Superior temporal gyrus (tissue), 1 donor: Measurements from ENCODE around the gene CNTN5.
"Not testable (repeated sequence)": the region's sequence is repeated elsewhere in the genome, so short reads cannot be mapped to it uniquely, and the experiment has no call there.

ENCODE experiments used
- DNase-seq: peaks from one replicate; pipeline ENCODE4 v3.0.0-alpha.2; 2016; ENCODE audit errors: extremely low spot score

Gene CNTN5

DNA sequence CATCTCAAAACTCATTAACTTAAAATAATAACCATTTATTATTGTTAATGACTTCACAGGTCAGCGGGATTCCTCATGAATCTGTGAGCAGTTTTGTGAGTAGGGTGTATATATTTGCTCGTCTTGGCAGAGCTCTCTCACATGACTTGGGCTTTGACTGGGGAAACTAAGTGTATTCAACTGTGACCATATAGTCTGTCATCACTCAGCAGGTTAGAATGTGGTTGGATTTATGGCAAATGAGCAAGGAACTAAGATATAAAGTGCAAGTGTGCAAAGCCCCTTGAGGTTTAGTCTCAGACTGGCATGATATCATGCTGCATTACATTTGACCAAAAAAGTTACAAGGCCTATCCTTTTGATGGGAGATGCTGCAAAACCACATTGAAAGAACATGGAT lies 254.8 kb downstream of the CNTN5 start:
- no peak for DNase-seq

DNA sequence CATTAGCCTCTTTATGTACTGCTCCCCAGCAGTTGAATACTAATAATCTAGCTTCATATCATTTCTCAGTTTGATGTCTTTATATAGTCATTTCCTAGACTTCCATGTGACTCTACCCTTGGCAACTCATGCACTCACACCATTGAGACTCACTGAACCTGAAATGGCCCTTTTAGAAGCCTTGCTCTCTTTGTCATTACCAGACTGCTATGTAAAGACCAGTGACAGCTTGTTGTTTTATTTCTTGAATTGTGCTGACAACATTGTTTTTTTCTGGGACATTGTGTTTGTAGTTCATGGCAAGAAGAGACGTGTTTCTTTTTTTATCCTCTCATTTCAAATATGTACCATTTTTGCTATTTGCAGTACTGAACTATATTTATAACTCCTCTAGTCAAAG lies 256.5 kb downstream of the CNTN5 start:
- DNase-seq, result no peak

DNA sequence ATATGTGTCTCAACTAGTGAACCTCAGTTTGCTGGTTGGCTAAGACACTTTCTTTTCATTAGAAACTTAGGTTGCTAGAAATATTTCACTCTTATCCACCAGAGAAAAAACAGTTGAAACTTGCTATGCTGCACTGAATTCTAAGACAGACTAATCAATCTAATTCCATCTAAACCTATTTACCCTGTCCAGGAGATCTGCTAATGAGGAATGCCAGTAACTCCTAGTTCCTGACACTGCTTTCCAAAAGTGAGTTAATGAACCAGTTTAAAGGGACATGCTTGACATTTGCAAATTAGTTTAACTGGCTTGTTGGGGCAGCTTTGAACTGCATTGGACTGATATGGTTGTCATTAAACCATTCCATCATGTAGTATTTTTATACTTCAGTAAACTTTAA lies 258.5 kb downstream of the CNTN5 start:
- no peak for DNase-seq

DNA sequence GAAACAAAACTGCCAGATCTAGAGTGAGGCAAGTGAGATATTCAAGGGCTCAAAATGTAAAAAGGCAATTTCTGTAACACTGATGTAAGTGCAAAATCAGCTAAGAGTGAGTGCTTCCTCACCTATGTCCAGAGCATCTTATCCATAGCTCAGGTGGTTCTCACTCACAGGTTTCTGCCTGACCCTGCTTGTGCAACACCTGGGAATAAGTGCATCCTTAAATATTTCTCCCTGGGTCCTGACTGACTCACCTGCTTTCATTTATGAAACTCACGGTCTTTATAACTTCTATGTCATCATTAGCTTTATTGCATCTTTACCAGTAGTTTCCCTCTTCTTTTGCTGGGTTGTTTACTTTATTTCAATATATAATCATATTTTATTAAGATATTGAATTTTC lies 260.6 kb downstream of the CNTN5 start:
- DNase-seq, result no peak

DNA sequence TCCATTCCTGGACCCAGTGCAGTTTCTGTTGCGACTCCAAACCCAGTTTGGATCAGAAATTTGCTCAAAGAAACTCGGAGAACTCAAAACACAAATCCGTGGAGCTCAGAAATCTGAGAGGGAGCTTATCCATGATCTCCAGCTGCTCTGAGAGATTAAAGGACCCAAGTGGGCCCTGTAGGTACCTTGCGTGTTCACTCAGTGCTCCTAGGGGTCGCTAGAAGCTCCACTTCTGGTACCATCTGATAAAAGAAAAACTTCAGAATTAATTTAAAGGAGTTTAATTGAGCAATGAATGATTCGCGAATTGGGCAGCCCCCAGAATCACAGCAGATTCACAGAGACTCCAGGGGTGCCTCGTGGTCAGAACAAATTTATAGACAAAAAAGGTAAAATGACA lies 277.2 kb downstream of the CNTN5 start:
- not testable (repeated sequence) for DNase-seq

DNA sequence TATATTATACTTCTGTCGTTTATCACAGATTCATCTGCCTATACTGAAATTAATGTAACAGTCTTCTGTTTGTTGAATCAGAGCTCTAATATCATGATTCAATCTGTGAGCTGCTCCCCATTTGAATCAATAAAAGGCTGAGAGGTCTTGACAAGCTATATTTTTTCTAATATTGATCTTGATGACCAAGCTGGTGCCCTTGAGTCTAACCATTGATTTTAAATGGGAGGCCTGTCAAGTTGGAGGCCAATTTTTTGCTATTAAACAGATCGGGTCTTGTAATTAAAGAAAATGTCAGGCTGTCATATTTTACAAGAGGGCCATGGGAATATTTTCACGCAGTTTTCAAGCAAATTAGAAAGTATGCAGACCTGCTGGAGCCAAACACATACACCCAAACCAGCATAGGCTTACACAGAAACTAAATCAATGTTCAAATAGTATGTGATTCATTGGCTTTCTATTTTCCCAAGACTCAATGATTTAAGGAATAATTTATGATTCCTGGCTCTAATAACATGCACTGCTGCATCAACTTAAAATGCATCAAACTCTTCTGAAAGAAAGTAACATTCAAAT lies 286.9 kb downstream of the CNTN5 start:
- DNase-seq, result no peak

DNA sequence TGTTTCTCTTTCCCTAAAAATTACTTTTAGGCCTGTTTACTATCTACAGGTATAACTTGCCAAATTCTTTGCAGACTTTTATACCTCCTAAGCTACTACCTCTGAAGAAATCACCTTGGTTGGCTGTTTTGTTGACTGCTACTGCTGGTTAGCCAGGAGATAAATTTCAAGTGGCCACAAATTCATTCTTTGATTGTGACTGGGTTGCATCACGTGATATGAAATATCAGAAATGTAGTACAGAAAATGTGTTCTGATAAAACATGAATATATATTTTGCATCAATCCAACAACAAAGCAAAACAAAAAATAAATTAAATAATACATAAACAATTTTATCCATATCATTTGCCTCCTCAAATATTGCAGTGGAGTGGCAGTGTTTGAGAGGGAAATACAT lies 291.1 kb downstream of the CNTN5 start:
- no peak for DNase-seq

DNA sequence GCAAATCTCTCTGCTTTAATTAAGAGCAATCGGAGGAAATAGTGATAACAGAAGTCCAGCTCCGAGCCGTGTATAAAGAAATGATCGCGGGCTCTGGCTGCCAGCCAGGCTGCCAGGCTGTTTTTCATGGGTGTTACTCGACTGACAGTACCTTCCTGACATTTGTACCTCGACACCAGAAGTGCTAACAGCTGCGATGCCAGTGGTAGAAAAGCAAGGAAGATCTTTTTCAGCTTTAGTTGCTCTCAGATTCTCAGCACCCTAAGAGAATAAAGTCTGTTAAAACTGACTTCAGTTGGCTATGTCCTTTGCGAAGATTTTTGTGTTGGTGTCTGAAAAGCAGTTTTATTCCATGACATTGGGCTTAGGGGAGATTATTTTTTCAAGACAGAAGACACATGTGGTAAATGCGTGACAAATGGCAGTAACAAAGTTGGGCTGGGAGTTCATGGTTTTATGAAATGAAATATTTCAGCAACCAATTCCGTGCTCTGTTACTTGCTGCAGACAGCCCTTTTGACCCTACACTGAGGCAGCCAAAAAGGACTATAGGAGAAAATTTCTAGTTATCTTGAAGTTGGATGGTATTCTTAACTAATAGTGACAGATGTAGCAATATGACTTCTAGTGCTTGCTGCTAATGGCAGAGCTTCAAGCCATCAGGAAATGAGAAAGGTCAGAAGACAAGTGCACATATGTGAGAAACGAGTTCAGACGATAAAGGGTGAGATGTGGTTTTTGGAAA lies 296.2 kb downstream of the CNTN5 start:
- no peak for DNase-seq

DNA sequence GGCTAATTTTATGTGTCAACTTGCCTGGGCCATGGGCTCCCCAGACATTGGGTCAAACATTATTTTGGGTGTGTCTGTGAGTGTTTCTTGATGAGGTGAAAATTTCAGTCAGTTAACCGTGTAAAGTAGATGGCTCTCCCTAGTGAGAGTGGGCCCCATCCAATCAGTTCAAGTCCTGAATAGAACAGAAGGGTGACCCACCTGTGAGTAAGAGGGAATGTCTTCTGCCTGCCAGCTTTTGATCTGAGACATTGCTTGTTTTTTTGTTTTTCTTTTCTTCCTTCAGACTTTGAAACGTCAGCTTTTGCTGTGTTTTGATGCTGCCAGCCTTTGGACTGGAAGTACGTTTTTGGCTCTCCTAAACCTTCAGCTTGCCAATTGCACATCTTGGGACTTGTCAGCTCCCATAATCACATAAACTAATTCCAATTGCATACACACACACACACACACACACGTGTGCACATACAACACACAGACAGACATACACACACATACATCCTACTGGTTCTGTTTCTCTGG lies 300.1 kb downstream of the CNTN5 start:
- DNase-seq, result no peak

DNA sequence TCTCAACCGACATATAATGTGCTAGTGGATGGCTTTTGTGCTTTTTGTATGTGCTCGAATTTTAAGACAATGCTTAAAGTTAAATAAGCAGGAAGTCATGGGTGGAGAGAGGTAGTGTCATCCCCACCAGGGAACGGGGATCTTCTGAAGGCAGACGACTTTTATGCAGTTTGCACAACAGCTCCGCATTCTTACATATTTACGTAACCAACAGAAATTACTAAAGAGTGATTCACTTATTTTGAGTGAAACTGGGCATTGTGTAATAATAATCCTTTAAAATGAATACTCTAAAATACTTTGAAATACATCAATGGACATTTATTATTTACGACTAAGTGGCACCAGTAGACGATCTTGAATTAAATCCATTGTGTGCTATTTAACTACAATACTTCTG lies 305.1 kb downstream of the CNTN5 start:
- no peak for DNase-seq

DNA sequence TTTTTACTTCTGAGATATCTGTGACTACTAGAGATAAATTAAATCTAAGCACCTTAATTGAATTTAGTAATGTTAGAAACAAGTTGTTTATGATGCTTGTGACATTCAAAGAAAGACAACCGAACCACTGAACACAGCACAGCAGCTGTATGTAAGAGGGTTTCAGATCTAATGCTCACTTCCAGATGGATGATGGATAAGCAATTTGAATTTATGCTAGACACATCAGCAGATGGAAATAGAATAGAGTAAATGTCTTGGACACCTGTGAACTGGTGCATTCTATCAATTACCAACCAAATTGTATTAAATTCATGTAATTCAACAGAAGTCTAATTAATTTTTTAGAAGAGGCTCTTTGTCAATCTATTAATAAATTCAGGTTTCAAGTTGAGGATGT lies 306.3 kb downstream of the CNTN5 start:
- DNase-seq, result no peak

DNA sequence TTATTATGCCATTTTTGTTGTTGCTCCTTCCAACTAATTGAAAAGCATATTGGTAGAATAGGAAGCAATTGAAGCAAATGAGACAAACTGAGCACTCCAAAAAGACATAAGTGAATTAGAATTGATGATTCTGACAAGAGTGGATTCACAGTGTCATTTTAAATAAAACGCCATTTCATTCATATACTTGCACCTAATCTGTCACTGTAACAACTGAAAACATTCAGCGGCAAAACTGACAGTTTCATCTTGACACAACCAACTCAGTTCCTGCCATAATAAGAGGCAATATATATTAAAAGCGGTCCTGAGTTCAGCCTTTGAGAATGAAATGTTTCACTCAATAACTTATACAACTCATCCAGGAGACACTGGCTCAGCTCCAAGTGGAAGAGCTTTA lies 306.8 kb downstream of the CNTN5 start:
- DNase-seq, result no peak

DNA sequence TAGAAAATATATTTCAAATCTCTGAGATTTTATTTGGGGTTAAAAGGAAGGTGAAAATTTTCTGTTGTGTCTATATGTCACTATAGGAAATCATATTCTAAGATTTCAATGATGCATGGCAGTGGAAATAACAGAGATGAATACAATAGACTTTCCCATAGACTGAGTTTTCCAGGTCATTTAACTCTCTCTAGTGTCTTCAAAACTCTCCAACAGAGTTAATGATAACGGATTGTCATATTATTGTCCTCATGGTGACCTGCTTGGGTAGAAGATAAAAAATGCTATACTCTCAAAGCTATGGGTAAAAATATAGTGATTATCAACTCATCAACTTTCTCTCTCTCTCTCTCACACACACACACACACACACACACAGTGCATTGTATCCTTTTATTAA lies 312.9 kb downstream of the CNTN5 start:
- no peak for DNase-seq

DNA sequence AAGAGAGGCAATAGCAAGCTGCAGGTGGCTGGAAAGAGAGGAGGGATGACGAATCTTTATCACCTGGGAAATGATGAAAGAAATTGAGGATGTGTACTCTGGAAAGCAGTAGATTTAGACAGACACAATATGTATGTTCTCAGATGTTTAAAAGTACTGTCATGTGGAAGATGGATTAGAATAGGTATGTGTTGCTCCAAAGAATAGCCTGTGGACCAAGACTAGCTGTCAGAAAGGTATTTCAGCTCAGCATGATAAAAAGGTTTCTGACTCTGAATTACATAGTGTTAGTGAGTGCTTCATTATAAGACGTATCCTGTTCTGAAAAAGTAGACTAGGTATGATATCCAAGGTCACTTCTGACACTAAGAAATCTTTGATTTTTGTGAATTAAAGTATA lies 322.4 kb downstream of the CNTN5 start:
- DNase-seq, result no peak

DNA sequence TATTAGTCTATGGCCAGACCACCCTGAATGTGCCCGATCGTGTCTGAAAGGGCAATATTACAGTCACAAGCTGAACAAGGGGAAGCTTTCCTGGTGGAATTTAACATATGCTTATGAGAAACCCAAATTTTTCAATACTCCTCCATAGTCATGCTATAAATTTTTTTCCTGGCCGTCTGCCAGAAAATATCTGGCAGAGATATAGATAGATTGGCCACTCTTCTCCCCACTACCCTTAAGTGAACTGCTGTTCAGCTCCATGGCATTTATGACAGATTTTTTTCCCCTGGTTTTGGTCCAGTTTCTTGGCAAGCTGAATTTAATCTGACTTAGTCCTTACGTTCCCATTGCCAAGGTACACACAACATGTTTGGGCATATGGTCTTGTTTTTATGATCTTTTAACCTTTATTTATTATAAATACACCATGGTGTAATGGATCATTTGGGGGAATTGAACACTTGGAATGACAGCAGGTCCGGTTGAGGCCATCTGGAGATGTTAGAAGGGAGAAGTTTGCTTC lies 328.5 kb downstream of the CNTN5 start:
- no peak for DNase-seq

DNA sequence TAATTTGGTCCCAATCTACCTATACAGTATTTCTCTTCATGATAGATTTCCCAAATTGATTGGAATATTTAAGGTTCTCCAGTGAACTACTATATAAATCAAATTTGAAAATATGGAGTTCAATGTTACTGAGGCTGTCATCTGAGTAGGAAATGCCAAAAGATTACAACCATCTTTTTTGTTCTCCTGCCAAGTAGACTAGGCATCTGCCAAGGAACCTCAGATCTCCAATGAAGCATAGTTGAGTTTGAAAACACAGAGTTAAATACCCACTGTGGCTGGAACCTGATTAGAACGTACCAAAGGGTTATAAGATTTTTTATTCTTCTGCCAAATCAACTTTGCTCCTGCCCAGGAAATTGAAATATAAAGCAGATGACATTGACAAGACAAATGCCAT lies 330.9 kb downstream of the CNTN5 start:
- DNase-seq, result peak; percentile 46

DNA sequence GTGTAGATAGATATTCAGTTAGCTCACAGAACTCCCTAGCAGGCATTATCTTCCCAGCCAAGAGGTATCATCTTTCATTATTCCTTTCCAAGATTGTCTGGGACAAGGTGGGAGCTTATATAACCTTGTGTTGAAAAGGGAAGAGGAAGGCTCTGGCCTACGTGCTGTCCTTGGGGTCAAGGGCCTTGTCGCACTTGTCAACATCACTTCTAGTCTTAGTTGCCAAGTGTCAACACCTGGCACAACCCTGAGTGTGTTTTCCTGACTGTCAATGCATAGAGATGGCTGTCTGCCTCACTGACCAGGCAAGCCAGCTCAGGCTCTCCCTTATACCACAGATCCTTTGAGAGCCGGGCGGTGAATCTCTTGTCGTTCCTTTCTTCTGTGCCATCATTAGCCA lies 331.9 kb downstream of the CNTN5 start:
- DNase-seq, result no peak

DNA sequence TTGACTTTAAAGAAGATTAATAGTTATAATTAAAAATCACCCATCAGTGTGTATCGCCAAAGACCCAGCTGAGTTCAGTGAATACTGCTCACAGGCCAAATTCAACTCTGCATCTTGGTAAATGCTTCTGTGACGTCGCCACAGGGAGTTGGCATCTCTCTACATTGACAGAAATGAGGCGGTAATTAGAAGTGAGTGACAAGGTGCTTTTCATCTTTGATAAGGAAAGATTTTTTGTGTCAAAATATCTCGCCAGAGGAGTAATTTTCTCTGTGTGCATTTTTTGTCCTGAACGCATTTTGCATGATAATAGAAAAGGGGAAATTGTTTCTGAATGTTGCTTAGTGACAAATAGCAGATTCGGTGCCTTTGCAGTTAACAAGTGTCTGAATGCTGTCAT lies 345.8 kb downstream of the CNTN5 start:
- no peak for DNase-seq

DNA sequence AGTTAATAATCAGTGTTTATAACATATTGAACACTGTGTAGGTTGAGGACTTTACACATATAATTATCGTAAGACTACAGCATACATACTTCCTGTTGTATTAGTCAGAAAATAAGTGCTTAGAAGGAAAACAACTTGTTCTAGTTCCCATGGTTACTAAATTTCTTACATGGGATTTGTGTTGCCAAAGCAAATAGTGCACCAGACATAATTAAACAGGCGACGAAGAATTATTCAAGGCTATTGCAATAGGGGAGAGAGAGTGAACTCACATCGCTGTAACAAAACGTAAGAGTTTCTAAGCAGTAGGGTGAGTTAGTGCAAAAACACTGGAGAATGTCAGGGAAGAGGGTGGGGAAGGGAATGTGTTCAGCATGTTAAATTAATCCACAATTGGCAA lies 347.8 kb downstream of the CNTN5 start:
- no peak for DNase-seq

DNA sequence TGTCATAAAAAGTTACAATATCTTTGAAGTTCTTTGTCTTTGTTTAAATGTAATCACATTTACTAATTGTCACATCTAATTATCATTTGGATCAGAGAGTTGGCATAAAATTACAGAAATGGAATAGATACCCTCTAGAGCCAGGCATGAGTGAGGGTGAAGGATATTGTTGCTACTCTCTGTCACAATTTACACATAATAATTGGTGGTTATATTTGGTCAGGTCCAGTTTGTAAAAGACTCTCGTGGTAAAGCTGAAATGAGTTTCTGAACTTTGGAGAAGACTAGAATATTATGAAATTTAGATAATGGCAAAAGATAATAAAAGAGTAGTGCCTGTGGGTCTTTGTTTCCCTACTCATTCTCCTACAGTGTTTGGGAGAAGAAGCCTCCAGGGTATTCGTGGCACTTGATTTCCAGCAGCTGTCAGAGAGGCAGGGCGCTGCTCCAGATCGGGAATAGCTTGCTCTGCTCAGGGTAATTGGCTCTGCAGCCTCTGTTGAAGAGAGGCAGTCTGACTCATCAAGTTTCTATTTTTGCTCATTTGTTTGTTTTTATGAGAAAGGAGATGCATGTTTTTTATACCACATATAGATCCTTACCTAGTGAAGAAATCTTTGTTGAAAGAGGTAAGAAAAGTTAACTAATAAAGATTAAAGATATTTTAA lies 349.9 kb downstream of the CNTN5 start:
- peak; percentile 40 for DNase-seq

DNA sequence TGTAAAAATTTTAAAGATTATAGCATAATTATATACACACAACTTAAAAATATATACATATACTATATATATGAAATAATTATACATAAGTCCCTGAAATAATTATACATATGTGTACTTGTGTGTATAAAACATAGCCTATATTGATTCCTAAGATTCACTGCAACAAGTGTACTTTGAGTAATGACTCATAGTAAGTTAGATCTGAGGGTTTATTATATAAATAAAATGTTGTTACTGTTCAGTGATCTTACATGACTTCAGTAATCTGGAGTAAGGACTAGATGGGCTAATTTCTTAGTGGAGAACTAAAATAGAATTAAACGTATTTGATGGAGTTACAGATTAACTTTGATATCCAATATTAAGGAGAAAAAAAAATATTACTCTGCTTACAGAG lies 350.5 kb downstream of the CNTN5 start:
- no peak for DNase-seq

DNA sequence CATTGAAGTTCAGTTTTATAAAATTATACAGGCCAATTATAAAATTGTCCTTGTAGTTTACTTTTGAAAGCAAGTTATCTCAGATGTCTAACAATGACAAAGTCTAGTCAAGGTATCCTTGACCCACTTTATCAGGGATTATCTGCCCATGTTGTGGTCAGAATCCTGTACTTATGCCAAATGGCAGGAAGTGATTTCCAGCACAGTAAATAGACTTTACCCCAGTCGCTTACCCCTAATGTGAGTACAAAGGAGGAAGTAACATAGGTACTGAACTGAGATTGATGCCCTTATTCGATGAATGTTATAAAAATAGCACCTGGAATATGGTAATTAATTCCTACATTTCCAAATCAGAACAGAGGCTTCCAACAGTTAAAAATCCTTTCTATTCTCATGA lies 355.7 kb downstream of the CNTN5 start:
- no peak for DNase-seq
